Measurements from ENCODE around the gene LCN2. TPM values are rescaled to one million over a fixed set of nuclear protein-coding genes. Genes with fewer than 3 reads are reported as not detected.

LCN2 gene
- total RNA-seq, 4 donors from 2014 or later = 0.58 to 222 (median 1.4) TPM; not detected in 1

- 0 to 2% methylated on average over 12 to 15 of the region's 32 CpGs for WGBS, 2 donors (ENCODE audit: low coverage in 1 of 2)
- no peaks in the 10 kb centered on the region for H3K9me3 ChIP-seq
- peak overlapping the region; percentile 63 to 95 (median 93) for H3K27ac ChIP-seq
- H3K27me3 ChIP-seq = no peaks in the 10 kb centered on the region
- H3K4me1 ChIP-seq = peaks cover 0 to 29% (median 9%) of the 10 kb centered on the region in 3 donors
- no peak for TF ChIP-seq POLR2AphosphoS5 (IDR thresholded peaks at IDR 0.05)
- no peak for TF ChIP-seq EP300 (IDR thresholded peaks at IDR 0.05)
- TF ChIP-seq POLR2A (IDR thresholded peaks at IDR 0.05) = no peak
- TF ChIP-seq CTCF (IDR thresholded peaks at IDR 0.05) = no peak
- peaks cover 0 to 43% of the 10 kb centered on the region in 2 donors for H3K36me3 ChIP-seq
- ATAC-seq = peak; percentile 32
- peak overlapping the region; percentile 75 to 94 for H3K4me3 ChIP-seq
These were observed 41.5 kb downstream of the LCN2 start for GRCh38 chr9:128190516-128191405.

- no CpG with 5 or more reads among the region's 71 CpGs for WGBS, 2 donors (ENCODE audit: low coverage in 1 of 2)
- H3K4me3 ChIP-seq = peak within 1 kb of the TSS; percentile 75 to 94
- H3K27me3 ChIP-seq = no peaks in the 10 kb centered on the region
- H3K36me3 ChIP-seq = peaks cover 0 to 35% of the 10 kb centered on the region in 2 donors
- H3K27ac ChIP-seq = peak within 1 kb of the TSS; percentile 63 to 95 (median 93)
- H3K9me3 ChIP-seq = no peaks in the 10 kb centered on the region
- ATAC-seq = peak; percentile 91
- peaks cover 0 to 29% (median 9%) of the 10 kb centered on the region in 3 donors for H3K4me1 ChIP-seq
- TF ChIP-seq POLR2AphosphoS5 (IDR thresholded peaks at IDR 0.05) = peak; percentile 22
- TF ChIP-seq CTCF (IDR thresholded peaks at IDR 0.05) = peak in 3 of 4 experiments; percentile 77 to 93 (median 81)
- no peak for TF ChIP-seq EP300 (IDR thresholded peaks at IDR 0.05)
- peak; percentile 74 to 77 for TF ChIP-seq POLR2A (IDR thresholded peaks at IDR 0.05)
These were observed 42.3 kb downstream of the LCN2 start, which contains the start of gene CIZ1 for GRCh38 chr9:128191406-128192046. CIZ1 (minus strand) TSS chr9:128191572; CDS start chr9:128190857, 715 bp downstream.

GRCh38 chr9:128192601-128193371, 43.5 kb downstream of the LCN2 start:
- Histone ChIP-seq H3K36me3 (peaks cover 0 to 23% of the 10 kb centered on the region in 2 donors), H3K27ac (peak overlapping the region; percentile 63 to 95 (median 91)), H3K4me3 (peak overlapping the region; percentile 75 to 94), H3K4me1 (peaks cover 0 to 29% (median 9%) of the 10 kb centered on the region in 3 donors), H3K9me3 (no peaks in the 10 kb centered on the region), H3K27me3 (no peaks in the 10 kb centered on the region)
- 50 to 65% methylated on average over 5 to 8 of the region's 56 CpGs for WGBS, 2 donors (ENCODE audit: low coverage in 1 of 2)
- peak; percentile 86 for ATAC-seq
- TF ChIP-seq CTCF (IDR thresholded peaks at IDR 0.05) (peak in 3 of 4 experiments; percentile 33 to 74 (median 43)), POLR2A (IDR thresholded peaks at IDR 0.05) (peak; percentile 35 to 64), EP300 (IDR thresholded peaks at IDR 0.05) (no peak), POLR2AphosphoS5 (IDR thresholded peaks at IDR 0.05) (peak; percentile 62)

GRCh38 chr9:128193469-128194096, 44.3 kb downstream of the LCN2 start:
- Histone ChIP-seq H3K9me3 (no peaks in the 10 kb centered on the region), H3K4me3 (peak overlapping the region in 1 of 2 donors; percentile 94), H3K27me3 (no peaks in the 10 kb centered on the region), H3K4me1 (peaks cover 0 to 29% (median 9%) of the 10 kb centered on the region in 3 donors), H3K27ac (peak overlapping the region in 3 of 4 donors; percentile 89 to 95 (median 93)), H3K36me3 (peaks cover 0 to 17% of the 10 kb centered on the region in 2 donors)
- ATAC-seq = no peak
- 83 to 94% methylated on average over 3 to 14 of the region's 14 CpGs for WGBS, 2 donors (ENCODE audit: low coverage in 1 of 2)
- TF ChIP-seq EP300 (IDR thresholded peaks at IDR 0.05) (no peak), POLR2A (IDR thresholded peaks at IDR 0.05) (no peak), POLR2AphosphoS5 (IDR thresholded peaks at IDR 0.05) (no peak), CTCF (IDR thresholded peaks at IDR 0.05) (no peak)
